GM19193 (cell line): ENCODE results near the gene TPCN2.

Experiments
- POLR2A ChIP-seq: IDR thresholded peaks from 4 replicates; pipeline ENCODE4 v1.6.1; 2011; ENCODE audit not compliant: insufficient read depth, insufficient read length; ENCODE audit errors: extremely low read depth

Gene TPCN2

DNA sequence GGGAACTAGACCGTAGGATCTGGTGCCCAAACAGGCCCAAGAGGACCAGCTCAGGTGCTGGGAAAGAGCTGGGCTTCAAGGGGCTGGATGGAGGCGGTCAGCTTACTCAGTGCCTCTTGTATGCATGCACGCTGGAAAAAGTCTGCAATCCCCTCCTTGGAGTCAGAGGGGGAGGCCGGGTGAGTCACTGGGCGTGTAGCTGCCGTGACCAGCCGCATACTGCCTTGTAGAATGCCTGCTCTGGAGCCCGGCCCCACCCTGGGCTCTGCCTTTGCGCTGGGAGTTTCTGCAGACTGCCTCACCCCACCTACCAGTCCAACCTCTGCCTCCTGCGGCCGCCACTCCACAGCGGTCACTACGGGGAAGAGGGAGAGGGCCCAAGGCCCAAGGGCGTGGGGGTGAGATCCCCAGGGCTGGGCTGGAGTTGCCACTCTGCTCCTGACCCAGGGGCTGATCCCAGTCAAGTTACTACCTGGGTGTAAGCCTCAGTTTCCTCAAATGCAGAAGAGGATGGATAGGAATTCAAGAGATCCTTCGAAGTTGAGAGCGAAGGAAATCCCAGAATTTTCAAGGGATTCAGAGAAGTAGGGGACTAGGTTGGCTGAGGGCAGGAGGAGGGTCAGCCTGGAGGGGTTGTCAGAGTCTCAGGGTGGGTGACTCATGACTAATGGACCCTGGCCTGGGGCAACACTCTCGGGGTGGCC, 39.8 kb upstream of the TPCN2 start:
- no peak for TF ChIP-seq POLR2A

DNA sequence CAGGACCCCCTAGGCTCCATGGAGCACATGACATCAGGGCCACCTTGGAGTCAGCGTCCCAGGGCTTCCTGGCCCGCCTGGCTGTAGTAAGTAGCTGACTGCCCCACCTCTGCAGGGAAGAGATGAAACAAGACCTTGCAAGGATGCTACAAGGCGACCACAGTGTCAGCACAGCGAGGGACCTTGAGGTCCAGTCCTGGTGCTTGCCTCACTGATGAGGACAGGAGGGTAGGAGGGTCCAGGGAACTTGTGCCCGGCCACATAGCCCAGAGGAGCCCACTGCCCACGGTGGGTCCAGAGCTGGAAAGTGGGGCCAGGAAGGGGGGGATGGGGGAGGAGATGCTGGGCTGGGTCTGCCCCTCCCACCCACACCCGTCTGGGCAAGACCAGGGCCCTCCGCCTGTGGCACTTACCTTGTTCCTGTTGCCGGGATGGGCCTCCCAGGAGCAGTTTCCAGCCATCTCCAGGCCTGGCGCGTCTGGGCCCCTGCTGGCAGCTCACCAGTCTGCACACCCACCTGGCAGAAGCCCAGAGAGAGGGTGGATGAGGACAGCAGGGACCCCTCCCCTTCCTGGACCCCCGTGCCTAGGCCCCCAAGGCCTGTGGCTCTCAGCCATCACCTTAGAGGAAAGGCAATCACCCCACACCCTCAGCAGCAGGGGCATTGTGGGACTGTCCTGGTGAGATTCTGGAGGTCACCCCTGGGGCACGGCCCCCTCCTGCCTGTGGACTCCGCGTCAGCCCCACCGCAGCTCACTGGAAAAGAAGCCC, 39.1 kb upstream of the TPCN2 start:
- TF ChIP-seq POLR2A, result no peak

DNA sequence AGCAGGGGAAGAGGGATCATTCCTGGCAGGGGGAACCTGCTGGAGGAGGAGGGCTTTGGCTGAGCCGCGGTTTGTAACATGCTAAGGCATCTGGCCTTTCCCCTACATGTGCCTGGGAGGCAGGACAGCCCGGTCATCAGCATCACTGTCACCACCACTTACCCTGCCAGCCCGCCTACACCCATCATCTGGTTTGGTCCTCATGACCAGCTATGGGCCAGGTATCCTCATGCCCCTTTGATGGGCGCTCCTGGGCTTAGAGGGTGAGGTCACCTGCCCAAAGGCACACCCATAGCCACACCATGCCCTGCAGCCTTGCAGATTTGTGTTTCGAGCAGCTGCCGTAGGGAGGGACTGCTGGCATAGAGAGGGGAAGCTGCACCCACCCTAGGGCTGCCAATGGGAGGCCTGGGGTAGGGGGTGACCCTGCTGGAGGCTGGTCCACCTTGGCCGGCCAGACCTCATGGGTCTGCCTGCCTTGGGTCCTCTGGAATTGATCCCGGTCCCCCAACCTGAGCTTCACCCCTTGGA, 38.3 kb upstream of the TPCN2 start:
- no peak for TF ChIP-seq POLR2A

DNA sequence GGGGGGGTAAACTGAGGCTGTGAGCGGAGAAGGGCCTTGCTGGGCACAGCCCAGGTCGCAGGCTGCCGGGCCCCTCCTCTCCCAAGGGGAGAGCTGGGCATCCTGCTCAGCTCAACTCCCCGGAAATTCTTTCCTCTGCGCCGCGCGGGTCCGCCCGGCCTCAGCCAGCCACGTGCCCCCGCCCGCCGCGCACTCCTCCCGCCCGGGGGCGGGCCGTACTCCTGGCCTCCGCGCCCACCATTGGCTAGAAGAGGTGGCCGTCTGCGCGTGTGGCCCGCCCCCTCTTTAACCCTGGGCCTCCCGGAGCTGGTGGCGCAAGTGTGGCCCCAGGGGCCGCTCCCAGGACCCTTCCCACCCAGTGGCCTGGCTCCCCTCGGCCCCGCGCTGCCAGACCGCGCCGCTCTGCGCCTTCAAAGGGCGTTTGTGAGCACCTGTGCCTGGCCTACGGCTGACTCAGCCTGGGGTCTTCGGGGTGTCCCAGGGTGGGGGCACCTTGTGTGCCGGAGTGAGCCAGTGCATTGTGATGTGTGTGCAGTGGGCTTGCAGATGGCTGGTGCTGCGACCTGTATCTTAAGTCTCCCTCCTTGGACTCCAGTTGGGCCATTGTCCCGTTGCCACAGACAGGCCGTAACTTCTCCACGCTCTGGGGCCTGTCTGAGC, 37.6 kb upstream of the TPCN2 start:
- no peak for TF ChIP-seq POLR2A

DNA sequence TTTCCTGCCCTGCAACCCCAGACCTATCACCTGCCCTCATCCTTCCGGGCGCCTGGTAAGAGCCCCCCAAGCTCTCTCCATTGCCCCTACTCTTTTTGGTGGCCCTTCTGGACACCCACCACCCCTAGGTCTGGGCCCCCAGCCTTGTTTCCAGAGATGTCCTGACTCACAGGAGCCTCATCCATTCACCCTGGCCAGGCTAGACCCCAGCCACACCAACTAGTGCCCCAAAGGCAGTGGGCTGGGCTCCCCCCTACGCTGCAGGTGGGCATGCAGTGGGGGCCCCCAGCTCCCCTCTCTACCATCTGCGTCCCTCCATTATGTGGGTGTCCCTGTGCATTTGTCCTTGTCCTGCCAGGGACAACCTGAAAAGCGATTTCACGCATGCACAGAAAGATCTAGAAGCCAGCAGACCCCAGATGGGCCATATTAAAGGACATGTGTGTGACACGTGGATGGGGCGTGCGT, 37.1 kb upstream of the TPCN2 start:
- no peak for TF ChIP-seq POLR2A

DNA sequence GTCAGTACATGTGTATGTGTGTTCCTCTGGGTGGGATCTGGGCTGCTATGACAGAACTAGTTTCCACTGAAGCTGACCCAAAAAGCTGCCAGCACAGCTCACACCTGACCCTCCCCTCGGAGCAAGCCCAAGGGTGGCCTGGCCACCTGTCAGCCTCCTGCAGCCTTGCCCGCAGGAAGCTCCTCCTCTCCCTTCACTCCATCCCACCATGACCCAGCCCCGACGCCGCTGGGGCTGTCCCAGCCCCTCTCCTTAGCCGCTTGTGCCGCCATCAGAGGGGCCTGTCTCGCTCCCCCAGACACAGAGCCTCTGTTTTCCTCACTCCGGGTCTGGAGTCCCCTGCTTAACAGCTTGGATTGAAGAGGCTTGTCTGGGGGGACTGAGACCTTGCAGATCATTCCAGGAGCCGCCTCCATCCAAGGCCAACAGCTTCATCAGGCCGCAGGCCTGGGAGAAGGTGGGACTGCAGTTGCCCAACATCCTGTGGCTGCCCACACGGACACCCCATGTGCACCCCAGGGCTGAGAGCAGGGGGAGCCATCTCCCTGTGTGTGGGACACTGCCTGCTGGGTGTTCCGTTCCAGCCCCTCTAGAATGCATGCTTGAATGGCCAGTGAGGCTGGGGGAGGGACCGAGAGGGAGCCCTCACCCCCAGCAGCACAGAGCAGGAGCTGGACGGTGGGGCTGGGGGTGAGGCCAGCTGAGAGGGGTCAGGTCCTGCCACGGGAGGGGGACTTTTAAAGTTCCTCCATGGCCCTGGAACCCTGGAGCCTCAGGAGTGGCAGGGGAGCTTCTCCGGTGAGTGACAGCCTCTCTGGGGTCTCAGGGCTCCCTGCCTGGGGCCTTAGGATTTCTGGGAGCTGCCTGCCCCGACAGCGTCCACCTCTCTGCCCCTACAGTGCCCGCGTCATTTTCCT, 36.4 kb upstream of the TPCN2 start:
- TF ChIP-seq POLR2A, result no peak

DNA sequence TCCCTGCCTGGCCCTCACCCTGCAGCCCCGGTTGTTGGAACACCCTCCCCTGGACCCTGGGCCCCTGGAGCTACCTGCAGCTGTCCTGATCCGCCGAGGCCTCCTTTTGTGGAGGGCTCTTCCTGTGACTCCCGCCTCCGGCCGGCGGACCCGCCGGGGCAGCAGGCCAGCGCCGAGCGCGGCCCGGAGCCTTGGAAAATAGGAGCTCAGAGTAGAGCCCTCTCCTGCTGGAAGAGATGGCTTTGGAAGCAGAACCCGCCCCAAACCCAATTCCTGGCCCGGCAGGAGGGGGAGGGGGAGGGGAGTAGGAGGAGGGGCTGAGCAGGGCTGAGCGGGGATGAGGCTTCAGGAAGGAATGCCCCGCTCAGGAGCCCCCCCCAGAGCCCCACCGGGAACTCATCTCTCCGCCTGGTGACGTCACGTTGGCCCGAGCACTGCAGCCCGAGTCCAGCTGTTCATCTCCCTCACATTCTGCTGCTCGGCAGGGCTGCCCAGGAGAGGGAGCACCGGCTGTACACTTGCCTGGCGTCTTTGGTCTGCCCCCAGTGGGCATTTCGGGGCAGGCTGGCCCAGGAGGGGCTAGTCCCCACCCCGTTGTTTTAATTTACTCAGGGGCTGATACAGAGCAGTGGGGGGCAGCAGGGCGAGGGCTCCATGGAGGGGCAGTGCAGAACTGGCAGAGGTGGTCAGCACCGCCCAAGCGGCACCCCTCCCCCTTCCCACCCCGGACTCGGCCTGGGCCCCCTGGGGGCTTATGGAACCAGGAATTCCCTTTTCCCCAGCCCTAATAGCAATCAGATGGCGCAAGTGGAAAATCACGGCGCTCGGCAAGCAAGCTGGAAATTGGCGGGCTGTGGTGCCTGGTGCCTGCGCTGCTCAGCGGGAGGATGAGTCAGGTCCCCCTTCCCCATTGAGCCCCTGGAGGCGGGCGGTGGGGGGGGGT, 35.5 kb upstream of the TPCN2 start, which contains the start of gene MRGPRF:
TSS of gene MRGPRF (minus strand) at position 238 of the 943 bp plus-strand sequence. CDS start 3,345 bp downstream, outside the sequence.
- TF ChIP-seq POLR2A, result no peak

DNA sequence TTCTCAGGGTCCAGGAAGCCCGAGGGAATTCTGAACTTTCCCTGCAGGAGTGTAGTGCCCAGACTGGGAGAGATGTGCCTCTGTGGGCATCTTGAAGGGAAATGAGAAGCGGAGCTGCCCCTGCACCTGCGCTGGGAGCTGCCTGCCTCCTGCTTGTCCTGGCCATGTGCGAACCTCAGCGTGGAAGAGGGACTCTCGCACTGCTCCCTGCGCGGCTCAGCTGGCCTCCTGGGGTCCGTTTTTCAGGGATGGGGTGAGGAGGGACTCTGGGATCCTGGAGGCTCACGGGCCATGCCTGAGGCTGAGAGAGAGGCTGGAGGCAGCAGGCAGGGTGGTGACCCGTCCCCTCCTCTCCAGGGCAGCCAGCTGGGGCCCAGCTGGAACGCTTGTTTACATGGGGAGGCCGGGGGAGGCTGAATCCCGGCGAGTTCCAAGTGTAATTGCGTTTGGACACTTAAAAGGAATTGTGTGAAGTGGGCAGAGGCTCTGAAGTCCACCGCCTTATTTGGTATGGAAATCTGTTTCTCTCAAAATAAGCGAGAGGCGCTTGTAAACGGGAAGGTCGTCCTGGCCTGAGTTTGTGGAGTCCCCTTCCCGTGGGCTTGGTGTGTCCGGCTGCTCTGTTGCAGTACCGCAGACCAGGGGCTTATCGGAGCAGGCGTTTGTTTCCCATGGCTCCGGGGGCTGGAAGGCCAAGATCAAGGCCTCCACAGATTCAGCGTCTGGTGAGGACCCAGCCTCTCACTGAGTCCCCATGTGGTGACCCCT, 34.5 kb upstream of the TPCN2 start:
- no peak for TF ChIP-seq POLR2A

DNA sequence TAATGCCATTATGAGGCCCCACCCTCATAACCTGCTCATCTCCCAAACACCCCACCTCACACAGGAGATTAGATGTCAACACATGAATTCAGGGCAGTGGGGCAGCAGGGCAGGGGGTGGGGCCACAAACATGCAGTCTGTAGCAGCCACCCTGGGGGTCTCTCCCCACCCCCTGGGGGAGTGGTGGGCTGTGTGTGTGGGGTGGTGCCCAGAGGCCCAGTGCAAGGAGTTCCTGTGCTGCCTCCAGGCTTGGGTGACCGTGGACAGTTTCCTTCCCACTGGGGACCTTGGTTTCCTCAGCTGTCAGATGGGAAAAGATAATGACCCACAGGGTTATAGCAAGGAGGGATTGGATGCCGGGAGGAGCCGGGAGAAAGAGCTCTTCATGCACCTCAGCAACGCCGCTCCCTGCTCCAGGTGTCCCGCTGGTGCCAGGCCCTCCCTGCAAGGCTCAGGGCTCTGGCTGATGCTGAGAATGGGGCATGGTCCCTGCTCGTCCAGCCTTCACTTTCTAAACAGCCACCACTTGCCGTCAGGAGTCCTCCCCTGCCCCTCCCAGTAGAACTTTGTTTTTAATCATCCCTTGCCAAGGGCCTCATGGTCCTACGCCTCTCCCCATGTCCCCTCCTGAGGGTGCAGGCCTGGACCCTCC, 33.7 kb upstream of the TPCN2 start:
- no peak for TF ChIP-seq POLR2A

DNA sequence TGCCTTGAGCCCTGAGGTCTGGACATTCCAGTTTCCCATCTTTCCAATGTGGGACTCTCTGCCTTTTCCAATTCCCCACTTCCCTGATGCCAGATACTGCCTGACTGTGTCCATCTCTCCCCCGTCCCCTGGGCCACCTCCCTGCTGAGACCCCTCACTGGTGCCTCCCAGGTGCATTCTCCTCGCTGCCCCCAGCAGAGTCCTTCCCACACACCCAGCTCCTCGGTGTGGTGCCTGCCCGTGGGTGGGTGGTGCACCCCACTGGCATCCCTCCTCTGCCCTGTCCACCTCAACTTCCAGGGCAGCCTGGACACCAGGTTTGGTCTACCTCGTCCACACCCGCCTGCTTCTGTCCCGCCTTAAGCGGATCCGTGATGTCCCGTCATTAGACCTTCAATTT, 30.8 kb upstream of the TPCN2 start:
- no peak for TF ChIP-seq POLR2A

DNA sequence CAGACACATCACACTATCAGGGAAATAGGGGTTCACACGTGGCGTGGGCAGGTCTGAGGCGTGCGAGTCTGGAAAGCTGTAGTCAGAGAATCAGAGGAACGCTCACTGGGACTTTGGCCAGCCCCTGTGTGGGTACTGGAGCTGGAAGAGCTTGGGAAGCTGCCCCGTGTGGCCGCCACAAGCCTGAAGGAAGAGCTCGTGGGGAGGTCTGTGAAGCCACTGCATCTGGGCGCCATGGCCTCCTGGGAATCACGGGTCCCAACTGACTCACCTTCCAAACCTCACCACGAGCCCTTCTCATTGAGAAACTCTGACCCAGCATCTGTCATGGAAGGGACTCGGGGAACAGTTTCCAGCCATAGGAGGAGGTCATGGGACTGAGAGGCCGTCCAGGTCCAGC, 29.8 kb upstream of the TPCN2 start:
- no peak for TF ChIP-seq POLR2A

DNA sequence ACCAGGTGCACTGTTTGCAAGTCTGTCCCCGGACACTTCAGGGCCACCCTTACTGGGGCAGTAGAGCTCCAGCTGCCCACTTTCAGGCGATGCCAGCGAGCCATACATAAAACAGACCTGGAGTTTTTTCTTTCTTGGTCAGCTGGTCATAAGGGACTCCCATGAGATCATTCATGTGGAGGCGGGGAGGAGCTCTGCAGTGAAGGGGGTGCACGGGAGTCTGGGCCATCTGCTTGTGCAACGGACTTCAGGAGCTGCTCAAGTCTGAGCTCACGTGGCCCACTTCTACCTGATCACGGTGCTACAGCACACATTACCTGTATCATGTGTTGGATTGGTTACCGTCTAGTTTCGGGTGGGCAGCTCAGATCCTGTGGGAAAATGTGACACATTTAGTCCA, 26.5 kb upstream of the TPCN2 start:
- TF ChIP-seq POLR2A, result no peak
